ENCODE measurements around the gene RBM15. TPM values are rescaled to one million over a fixed set of nuclear protein-coding genes. Genes with fewer than 3 reads are reported as not detected.

The RBM15 gene
- total RNA-seq, 1 experiment from 2014 or later: 44.0 TPM

DNA sequence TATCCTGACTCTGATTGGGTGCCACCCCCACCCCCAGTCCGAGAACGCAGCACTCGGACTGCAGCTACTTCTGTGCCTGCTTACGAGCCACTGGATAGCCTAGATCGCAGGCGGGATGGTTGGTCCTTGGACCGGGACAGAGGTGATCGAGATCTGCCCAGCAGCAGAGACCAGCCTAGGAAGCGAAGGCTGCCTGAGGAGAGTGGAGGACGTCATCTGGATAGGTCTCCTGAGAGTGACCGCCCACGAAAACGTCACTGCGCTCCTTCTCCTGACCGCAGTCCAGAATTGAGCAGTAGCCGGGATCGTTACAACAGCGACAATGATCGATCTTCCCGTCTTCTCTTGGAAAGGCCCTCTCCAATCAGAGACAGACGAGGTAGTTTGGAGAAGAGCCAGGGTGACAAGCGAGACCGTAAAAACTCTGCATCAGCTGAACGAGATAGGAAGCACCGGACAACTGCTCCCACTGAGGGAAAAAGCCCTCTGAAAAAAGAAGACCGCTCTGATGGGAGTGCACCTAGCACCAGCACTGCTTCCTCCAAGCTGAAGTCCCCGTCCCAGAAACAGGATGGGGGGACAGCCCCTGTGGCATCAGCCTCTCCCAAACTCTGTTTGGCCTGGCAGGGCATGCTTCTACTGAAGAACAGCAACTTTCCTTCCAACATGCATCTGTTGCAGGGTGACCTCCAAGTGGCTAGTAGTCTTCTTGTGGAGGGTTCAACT is 2.1 kb downstream of the RBM15 start (continued):
- TF ChIP-seq, protein P1, sequence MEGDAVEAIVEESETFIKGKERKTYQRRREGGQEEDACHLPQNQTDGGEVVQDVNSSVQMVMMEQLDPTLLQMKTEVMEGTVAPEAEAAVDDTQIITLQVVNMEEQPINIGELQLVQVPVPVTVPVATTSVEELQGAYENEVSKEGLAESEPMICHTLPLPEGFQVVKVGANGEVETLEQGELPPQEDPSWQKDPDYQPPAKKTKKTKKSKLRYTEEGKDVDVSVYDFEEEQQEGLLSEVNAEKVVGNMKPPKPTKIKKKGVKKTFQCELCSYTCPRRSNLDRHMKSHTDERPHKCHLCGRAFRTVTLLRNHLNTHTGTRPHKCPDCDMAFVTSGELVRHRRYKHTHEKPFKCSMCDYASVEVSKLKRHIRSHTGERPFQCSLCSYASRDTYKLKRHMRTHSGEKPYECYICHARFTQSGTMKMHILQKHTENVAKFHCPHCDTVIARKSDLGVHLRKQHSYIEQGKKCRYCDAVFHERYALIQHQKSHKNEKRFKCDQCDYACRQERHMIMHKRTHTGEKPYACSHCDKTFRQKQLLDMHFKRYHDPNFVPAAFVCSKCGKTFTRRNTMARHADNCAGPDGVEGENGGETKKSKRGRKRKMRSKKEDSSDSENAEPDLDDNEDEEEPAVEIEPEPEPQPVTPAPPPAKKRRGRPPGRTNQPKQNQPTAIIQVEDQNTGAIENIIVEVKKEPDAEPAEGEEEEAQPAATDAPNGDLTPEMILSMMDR (IDR thresholded peaks at IDR 0.05 in 2 of 3, conservative IDR thresholded peaks at IDR 0.05 in 1 of 3; ENCODE audit: borderline replicate concordance in 1 of 3, insufficient read depth in 1 of 3, low read depth in 2 of 3, low read length in 2 of 3): no peak
- TF ChIP-seq ZNF274 (IDR thresholded peaks at IDR 0.05; ENCODE audit: low read depth, low read length): no peak
- no peak for TF ChIP-seq ZFX (IDR thresholded peaks at IDR 0.05)
- TF ChIP-seq JUND (IDR thresholded peaks at IDR 0.05): no peak

DNA sequence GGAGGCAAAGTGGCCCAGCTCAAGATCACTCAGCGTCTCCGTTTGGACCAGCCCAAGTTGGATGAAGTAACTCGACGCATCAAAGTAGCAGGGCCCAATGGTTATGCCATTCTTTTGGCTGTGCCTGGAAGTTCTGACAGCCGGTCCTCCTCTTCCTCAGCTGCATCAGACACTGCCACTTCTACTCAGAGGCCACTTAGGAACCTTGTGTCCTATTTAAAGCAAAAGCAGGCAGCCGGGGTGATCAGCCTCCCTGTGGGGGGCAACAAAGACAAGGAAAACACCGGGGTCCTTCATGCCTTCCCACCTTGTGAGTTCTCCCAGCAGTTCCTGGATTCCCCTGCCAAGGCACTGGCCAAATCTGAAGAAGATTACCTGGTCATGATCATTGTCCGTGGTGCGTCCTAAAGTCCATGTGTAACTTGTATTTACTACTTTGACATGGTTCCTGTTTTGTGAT is 2.7 kb downstream of the RBM15 start:
- Histone ChIP-seq H3K4me3 (replicated peaks in 1 of 2; ENCODE audit: low read depth in 1 of 2, low read length in 2 of 2) (no peak overlapping the region), H3K9ac (ENCODE audit: low read length) (no peak overlapping the region), H3K27ac (ENCODE audit: low read depth, low read length) (no peak overlapping the region), H3K27me3 (ENCODE audit: insufficient read depth, low read length) (no peaks in the 10 kb centered on the region), H3K4me2 (ENCODE audit: low read length) (no peak overlapping the region), H3K36me3 (ENCODE audit: control insufficient read depth in 1 of 2, insufficient read depth in 2 of 2, low read length in 2 of 2) (peaks cover 50 to 54% of the 10 kb centered on the region in 2 experiments), H3K4me1 (ENCODE audit: control insufficient read depth in 1 of 2, insufficient read depth in 2 of 2, low read length in 2 of 2) (peaks cover 9 to 23% of the 10 kb centered on the region in 2 experiments), H2AFZ (ENCODE audit: low read depth, low read length, poor library complexity, severe bottlenecking) (no peak overlapping the region), H3K9me2 (ENCODE audit: insufficient read depth) (no peaks in the 10 kb centered on the region), H4K20me1 (ENCODE audit: insufficient read depth) (peaks cover 36% of the 10 kb centered on the region; the same call in 1 of the 2 replicates), H3K79me2 (ENCODE audit: insufficient read depth, low read length) (peaks cover 75% of the 10 kb centered on the region), H3K9me3 (ENCODE audit: control insufficient read depth in 1 of 2, insufficient read depth in 1 of 2, low read depth in 1 of 2, low read length in 2 of 2) (no peaks in the 10 kb centered on the region)
- ChIA-PET POLR2A (no interaction called here), RAD21 (ENCODE audit: low non-redundant PET in 1 of 2, low total read pairs in 2 of 2, uncharacterized antibody in 2 of 2, unreplicated experiment in 2 of 2) (no interaction called here), CTCF (no interaction called here)
- no TSS peak for BruUV-seq (replicated peaks)
- TF ChIP-seq FOSL1 (IDR thresholded peaks at IDR 0.05; ENCODE audit: low read depth) (no peak), CBX3 (IDR thresholded peaks at IDR 0.05; ENCODE audit: low read depth) (no peak), ZFX (IDR thresholded peaks at IDR 0.05) (no peak), EGR1 (IDR thresholded peaks at IDR 0.05; ENCODE audit: low read depth) (no peak), SRF (IDR thresholded peaks at IDR 0.05; ENCODE audit: low read depth) (no peak), RAD21 (IDR thresholded peaks at IDR 0.05; ENCODE audit: low read depth) (no peak), POLR2A (IDR thresholded peaks at IDR 0.05; ENCODE audit: borderline replicate concordance, extremely low read depth, insufficient read depth, insufficient read length) (no peak), ZNF274 (IDR thresholded peaks at IDR 0.05; ENCODE audit: low read depth, low read length) (no peak), TCF7L2 (IDR thresholded peaks at IDR 0.05; ENCODE audit: borderline replicate concordance, extremely low read depth, insufficient read depth, insufficient read length) (no peak), JUND (IDR thresholded peaks at IDR 0.05) (no peak), CEBPB (IDR thresholded peaks at IDR 0.05; ENCODE audit: low read depth) (no peak), ELF1 (IDR thresholded peaks at IDR 0.05; ENCODE audit: borderline replicate concordance, low read depth) (no peak), SP1 (IDR thresholded peaks at IDR 0.05; ENCODE audit: low read depth) (no peak)
- TF ChIP-seq, protein P2, sequence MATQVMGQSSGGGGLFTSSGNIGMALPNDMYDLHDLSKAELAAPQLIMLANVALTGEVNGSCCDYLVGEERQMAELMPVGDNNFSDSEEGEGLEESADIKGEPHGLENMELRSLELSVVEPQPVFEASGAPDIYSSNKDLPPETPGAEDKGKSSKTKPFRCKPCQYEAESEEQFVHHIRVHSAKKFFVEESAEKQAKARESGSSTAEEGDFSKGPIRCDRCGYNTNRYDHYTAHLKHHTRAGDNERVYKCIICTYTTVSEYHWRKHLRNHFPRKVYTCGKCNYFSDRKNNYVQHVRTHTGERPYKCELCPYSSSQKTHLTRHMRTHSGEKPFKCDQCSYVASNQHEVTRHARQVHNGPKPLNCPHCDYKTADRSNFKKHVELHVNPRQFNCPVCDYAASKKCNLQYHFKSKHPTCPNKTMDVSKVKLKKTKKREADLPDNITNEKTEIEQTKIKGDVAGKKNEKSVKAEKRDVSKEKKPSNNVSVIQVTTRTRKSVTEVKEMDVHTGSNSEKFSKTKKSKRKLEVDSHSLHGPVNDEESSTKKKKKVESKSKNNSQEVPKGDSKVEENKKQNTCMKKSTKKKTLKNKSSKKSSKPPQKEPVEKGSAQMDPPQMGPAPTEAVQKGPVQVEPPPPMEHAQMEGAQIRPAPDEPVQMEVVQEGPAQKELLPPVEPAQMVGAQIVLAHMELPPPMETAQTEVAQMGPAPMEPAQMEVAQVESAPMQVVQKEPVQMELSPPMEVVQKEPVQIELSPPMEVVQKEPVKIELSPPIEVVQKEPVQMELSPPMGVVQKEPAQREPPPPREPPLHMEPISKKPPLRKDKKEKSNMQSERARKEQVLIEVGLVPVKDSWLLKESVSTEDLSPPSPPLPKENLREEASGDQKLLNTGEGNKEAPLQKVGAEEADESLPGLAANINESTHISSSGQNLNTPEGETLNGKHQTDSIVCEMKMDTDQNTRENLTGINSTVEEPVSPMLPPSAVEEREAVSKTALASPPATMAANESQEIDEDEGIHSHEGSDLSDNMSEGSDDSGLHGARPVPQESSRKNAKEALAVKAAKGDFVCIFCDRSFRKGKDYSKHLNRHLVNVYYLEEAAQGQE (IDR thresholded peaks at IDR 0.05; ENCODE audit: low read depth): no peak
- TF ChIP-seq, protein P1 (IDR thresholded peaks at IDR 0.05 in 2 of 3, conservative IDR thresholded peaks at IDR 0.05 in 1 of 3; ENCODE audit: borderline replicate concordance in 1 of 3, insufficient read depth in 1 of 3, low read depth in 2 of 3, low read length in 2 of 3): no peak
- TF ChIP-seq, protein P3, sequence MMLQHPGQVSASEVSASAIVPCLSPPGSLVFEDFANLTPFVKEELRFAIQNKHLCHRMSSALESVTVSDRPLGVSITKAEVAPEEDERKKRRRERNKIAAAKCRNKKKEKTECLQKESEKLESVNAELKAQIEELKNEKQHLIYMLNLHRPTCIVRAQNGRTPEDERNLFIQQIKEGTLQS (IDR thresholded peaks at IDR 0.05): no peak
- no peak for DNase-seq (ENCODE audit: low read depth, low spot score)
- intact Hi-C loops (cut with micrococcal nuclease): no loop called here
- no peak for ATAC-seq
